K562 (cell line): ENCODE measurements around the gene NDUFB10. TPM values are rescaled to one million over a fixed set of nuclear protein-coding genes. Genes with fewer than 3 reads are reported as not detected.

Source experiments
- ARID1B ChIP-seq: fragments of 450-650 bp; IDR thresholded peaks from 2 replicates; pipeline ENCODE4 v1.6.1; 2016; ENCODE audit warnings: antibody characterized with exemption, mild to moderate bottlenecking, inconsistent platforms
- CSDE1 ChIP-seq, 2 experiments: fragments of 450-650 bp; IDR thresholded peaks; 2 replicates each; pipeline ENCODE4 v1.6.1; 2016; ENCODE audit warnings: mild to moderate bottlenecking in 1 of 2
- E4F1 ChIP-seq: fragments of 250-450 bp; sonication (Bioruptor Pico); IDR thresholded peaks from 2 replicates; pipeline ENCODE4 v1.5.0; 2021; ENCODE audit warnings: mild to moderate bottlenecking, borderline replicate concordance
- ETV5 ChIP-seq: sonication (generic); formaldehyde crosslinking; IDR thresholded peaks from 2 replicates; pipeline ENCODE4 v1.4.0; 2020; ENCODE audit warnings: low read depth, mild to moderate bottlenecking, missing genetic modification reagents
- EWSR1 ChIP-seq: fragments of 450-650 bp; IDR thresholded peaks from 2 replicates; pipeline ENCODE4 v1.6.1; 2018; ENCODE audit warnings: borderline replicate concordance, mild to moderate bottlenecking, low read depth, moderate library complexity; ENCODE audit not compliant: partially characterized antibody
- FOXK1 ChIP-seq: sonication (generic); formaldehyde crosslinking; IDR thresholded peaks from 2 replicates; pipeline ENCODE4 v1.8.0; 2022; ENCODE audit warnings: missing genetic modification reagents, mild to moderate bottlenecking, borderline replicate concordance
- HEY1 ChIP-seq: fragments of 250-450 bp; sonication (Bioruptor Pico); IDR thresholded peaks from 2 replicates; pipeline ENCODE4 v1.5.0; 2020; ENCODE audit warnings: mild to moderate bottlenecking, moderate library complexity, borderline replicate concordance
- HNRNPL ChIP-seq: fragments of 200-400 bp; formaldehyde crosslinking; IDR thresholded peaks from 2 replicates; pipeline ENCODE4 v1.6.1; 2017; ENCODE audit warnings: low read depth, mild to moderate bottlenecking, low read length
- JUN ChIP-seq, 2 experiments: sonication (generic) in 1 of 2; formaldehyde crosslinking in 1 of 2; IDR thresholded peaks; 2 replicates each; pipeline versions ENCODE4 v1.6.1 to v1.8.0; 2012 to 2022; ENCODE audit warnings: borderline replicate concordance in 2 of 2, mild to moderate bottlenecking in 2 of 2, improper control_type of control experiment in 1 of 2, low read depth in 1 of 2, low read length in 1 of 2, missing genetic modification reagents in 1 of 2
- L3MBTL2 ChIP-seq: fragments of 450-650 bp; IDR thresholded peaks from 2 replicates; pipeline ENCODE4 v1.6.1; 2016; ENCODE audit warnings: mild to moderate bottlenecking, moderate library complexity
- NCOR1 ChIP-seq: fragments of 450-650 bp; IDR thresholded peaks from 2 replicates; pipeline ENCODE4 v1.6.1; 2016; ENCODE audit warnings: mild to moderate bottlenecking, moderate library complexity
- PATZ1 ChIP-seq: fragments of 250-450 bp; sonication (Bioruptor Pico); IDR thresholded peaks from 2 replicates; pipeline ENCODE4 v1.5.0; 2020; ENCODE audit warnings: mild to moderate bottlenecking, borderline replicate concordance
- PHB2 ChIP-seq: fragments of 450-650 bp; IDR thresholded peaks from 2 replicates; pipeline ENCODE4 v1.6.1; 2017; ENCODE audit warnings: low read depth
- POLR3A ChIP-seq: IDR thresholded peaks from 2 replicates; pipeline ENCODE4 v1.6.1; 2011; ENCODE audit warnings: borderline replicate concordance, mild to moderate bottlenecking, moderate library complexity; ENCODE audit not compliant: insufficient read length, insufficient read depth; ENCODE audit errors: extremely low read depth
- RBM14 ChIP-seq: fragments of 200-400 bp; formaldehyde crosslinking; IDR thresholded peaks from 2 replicates; pipeline ENCODE4 v1.6.1; 2018; ENCODE audit warnings: low read depth, mild to moderate bottlenecking, low read length, moderate library complexity, borderline replicate concordance; ENCODE audit not compliant: insufficient read depth
- SIN3A ChIP-seq, 2 experiments: fragments of 150-350 bp in 1 of 2; IDR thresholded peaks; 2 replicates each; pipeline ENCODE4 v1.6.1; 2011 to 2016; ENCODE audit warnings: borderline replicate concordance in 2 of 2, low read depth in 2 of 2, low read length in 2 of 2, mild to moderate bottlenecking in 2 of 2, moderate library complexity in 2 of 2; ENCODE audit not compliant: control insufficient read depth in 1 of 2
- STAG1 ChIP-seq: sonication (generic); formaldehyde crosslinking; IDR thresholded peaks from 2 replicates; pipeline ENCODE4 v1.5.0; 2020; ENCODE audit warnings: missing genetic modification reagents, borderline replicate concordance
- TFAM ChIP-seq: fragments of 250-450 bp; sonication (Bioruptor Pico); conservative IDR thresholded peaks from 2 replicates; pipeline ENCODE4 v1.5.0; 2021; ENCODE audit warnings: mild to moderate bottlenecking, moderate library complexity
- ZBTB34 ChIP-seq: fragments of 250-450 bp; sonication (Bioruptor Pico); IDR thresholded peaks from 2 replicates; pipeline ENCODE4 v1.8.0; 2021; ENCODE audit warnings: mild to moderate bottlenecking, moderate library complexity
- ZEB2 ChIP-seq: fragments of 450-650 bp; IDR thresholded peaks from 2 replicates; pipeline ENCODE4 v1.6.1; 2016
- ZNF165 ChIP-seq: fragments of 250-450 bp; sonication (Bioruptor Pico); IDR thresholded peaks from 2 replicates; pipeline ENCODE4 v1.4.0; 2020; ENCODE audit warnings: borderline replicate concordance
- polyA plus RNA-seq, 8 experiments: library from polyadenylated mRNA; depleted of rRNA in 4 of 8; stranded (reverse) in 5 of 8; unstranded in 3 of 8; fragments of >200 nt; fragmentation: Nextera tagmentation in 2 of 8; fragmentation: Illumina TruSeq in 1 of 8; extraction: Ambion mirVana in 2 of 8; extraction: Trizol in 1 of 8; gene quantifications; 2 replicates each; pipeline versions ENCODE4 v1.2.1 to v1.2.3, GENCODE V29; 2011 to 2014; ENCODE audit warnings: inconsistent platforms in 1 of 8, missing spikeins in 1 of 8
- total RNA-seq, 7 experiments: library from RNA; depleted of rRNA in 6 of 7; stranded (reverse); fragments of >200 nt in 6 of 7; fragmentation: Illumina TruSeq in 2 of 7; extraction: Trizol in 2 of 7; gene quantifications; 2 replicates each; pipeline versions ENCODE4 v1.2.1 to v1.2.3, GENCODE V29; 2011 to 2021; ENCODE audit warnings: low replicate concordance in 1 of 7

Gene NDUFB10
- total and polyA plus RNA-seq, 9 of the 15 experiments (the other 6 are each of a cell fraction or from before 2014, with no cell fraction given), result 69.3 to 527 (median 161) TPM

- TF ChIP-seq ETV5 (CRISPR knock-in tag) (no peak), SIN3A (IDR thresholded peaks at IDR 0.05; ENCODE audit: borderline replicate concordance in 2 of 2, control insufficient read depth in 1 of 2, low read depth in 2 of 2, low read length in 2 of 2) (peak; percentile 71 to 74; a peak in 3 of 4 replicates), NCOR1 (no peak), ZEB2 (no peak), POLR3A (no peak), L3MBTL2 (peak; percentile 100), CSDE1 (IDR thresholded peaks at IDR 0.05) (no peak; a peak in 1 of 4 replicates), TFAM (CRISPR knock-in tag) (no peak), HEY1 (CRISPR knock-in tag) (no peak), ARID1B (no peak), ZNF165 (CRISPR knock-in tag) (no peak), JUN (IDR thresholded peaks at IDR 0.05; ENCODE audit: borderline replicate concordance, low read depth, low read length) (peak; percentile 37; the same call in 1 of the 2 replicates), JUN (CRISPR knock-in tag; IDR thresholded peaks at IDR 0.05; ENCODE audit: borderline replicate concordance) (peak; percentile 73; the same call in 1 of the 2 replicates), FOXK1 (CRISPR knock-in tag) (no peak), PHB2 (no peak), STAG1 (CRISPR knock-in tag) (no peak), ZBTB34 (CRISPR knock-in tag) (no peak), HNRNPL (no peak), PATZ1 (CRISPR knock-in tag) (no peak), E4F1 (no peak), RBM14 (no peak), EWSR1 (no peak)
These were observed 32.8 kb downstream of the NDUFB10 start (continued) for GRCh38 chr16:1991948-1992703.
